Myocyte (in vitro differentiated cells): ENCODE measurements around the gene EIF4A3. TPM values are rescaled to one million over a fixed set of nuclear protein-coding genes. Genes with fewer than 3 reads are reported as not detected.

Experiments
- microRNA counts: library from miRNA; unstranded; fragments of <30 nt; microRNA quantifications from one replicate; lab custom pipeline; 2016
- microRNA-seq: library from miRNA; unstranded; fragments of <30 nt; microRNA quantifications from one replicate; pipeline ENCODE4, GENCODE V29; 2016
- total RNA-seq: library from RNA; depleted of rRNA; stranded (reverse); fragments of >200 nt; gene quantifications from 2 replicates; pipeline ENCODE4 v1.2.3, GENCODE V29; 2014

EIF4A3 gene
- total RNA-seq, 1 donor from 2014 or later = 77.9 TPM

MicroRNAs encoded within 50 kb of the gene (microRNA counts, 767-probe panel; counts per million panel counts)
- not detected for microRNA hsa-miR-1268b (lab: Ali Mortazavi, UCI)

Small RNA genes within 50 kb of the gene (microRNA-seq; reads per million reads assigned to microRNA genes)
- not detected for gene MIR1268B

Other genes with a start within 250 kb of the EIF4A3 start
- 33.4 and 35.5 TPM in 2 replicates for gene TBC1D16, start 111.3 kb downstream of the EIF4A3 start, total RNA-seq
- 3.2 and 5.6 TPM in 2 replicates for gene CCDC40, start 110.5 kb downstream of the EIF4A3 start, total RNA-seq
- gene GAA, start 45.5 kb downstream of the EIF4A3 start, total RNA-seq = 120 and 168 TPM in 2 replicates
- gene CARD14, start 22.9 kb upstream of the EIF4A3 start, total RNA-seq = 0.21 and 1.9 TPM in 2 replicates
- 17.1 and 17.8 TPM in 2 replicates for gene SGSH, start 73.2 kb upstream of the EIF4A3 start, total RNA-seq
- gene SLC26A11, start 73.3 kb upstream of the EIF4A3 start, total RNA-seq = 10.6 and 13.0 TPM in 2 replicates
- 39.0 and 48.3 TPM in 2 replicates for gene RNF213, start 113.7 kb upstream of the EIF4A3 start, total RNA-seq